SW 1271 (cell line): ENCODE data around the gene CADPS.

Experiments used
- DNase-seq, 2 experiments: peaks; one replicate each; lab custom pipeline; 2025; lab: John Stamatoyannopoulos, UW

CADPS gene

GRCh38 chr3:62737449-62737848 is 137.8 kb downstream of the CADPS start:
- DNase-seq, result no peak

DNA sequence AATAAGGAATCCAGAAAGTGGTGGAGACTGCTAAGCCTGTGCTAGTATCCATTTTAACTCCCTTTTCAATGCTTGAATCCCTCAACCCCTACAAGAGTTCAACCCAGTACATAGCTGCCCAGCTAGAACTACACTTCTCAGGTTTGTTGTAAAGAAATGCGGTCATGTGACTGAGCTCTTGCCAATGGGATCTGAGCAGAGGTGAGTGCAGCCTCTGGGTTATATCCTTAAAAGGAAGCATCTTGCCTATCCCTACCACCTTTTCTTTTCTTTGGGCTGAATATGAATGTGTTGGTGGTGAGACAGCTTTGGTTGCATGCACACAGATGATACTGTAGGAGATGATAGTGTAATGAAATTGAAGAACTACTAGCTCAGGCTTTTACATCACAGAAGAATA is 139.7 kb downstream of the CADPS start:
- no peak for DNase-seq

GRCh38 chr3:62732183-62732904 is 142.9 kb downstream of the CADPS start:
- DNase-seq, result no peak

DNA sequence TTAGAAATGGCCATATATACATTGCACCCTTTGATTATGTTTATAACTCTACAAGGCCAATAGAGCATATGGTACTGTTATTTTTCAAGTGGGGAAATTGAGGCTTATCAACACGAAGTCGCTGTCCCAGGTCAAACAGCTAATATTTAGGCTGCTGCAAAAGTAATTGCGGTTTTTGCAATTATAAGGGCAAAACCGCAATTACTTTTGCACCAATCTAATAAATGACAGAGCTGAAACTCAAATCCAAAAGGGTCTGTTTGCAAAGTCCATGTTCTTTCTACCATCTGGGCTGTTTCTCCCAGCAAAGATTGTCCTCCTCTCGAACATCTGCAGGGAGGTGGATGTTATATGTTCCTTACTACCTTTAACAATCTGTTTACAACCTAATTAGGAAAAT is 147.2 kb downstream of the CADPS start:
- no peak for DNase-seq

GRCh38 chr3:62727536-62727935 is 147.7 kb downstream of the CADPS start:
- DNase-seq, result no peak

- DNase-seq, result no peak
Observed at GRCh38 chr3:62724503-62724902, 150.7 kb downstream of the CADPS start.

- no peak for DNase-seq
Observed at GRCh38 chr3:62723914-62724217, 151.3 kb downstream of the CADPS start.

GRCh38 chr3:62723166-62723913 is 151.9 kb downstream of the CADPS start:
- no peak for DNase-seq

- no peak for DNase-seq
Observed at GRCh38 chr3:62722344-62722743, 152.9 kb downstream of the CADPS start.

- no peak for DNase-seq
Observed at GRCh38 chr3:62718515-62719320, 156.5 kb downstream of the CADPS start.

DNA sequence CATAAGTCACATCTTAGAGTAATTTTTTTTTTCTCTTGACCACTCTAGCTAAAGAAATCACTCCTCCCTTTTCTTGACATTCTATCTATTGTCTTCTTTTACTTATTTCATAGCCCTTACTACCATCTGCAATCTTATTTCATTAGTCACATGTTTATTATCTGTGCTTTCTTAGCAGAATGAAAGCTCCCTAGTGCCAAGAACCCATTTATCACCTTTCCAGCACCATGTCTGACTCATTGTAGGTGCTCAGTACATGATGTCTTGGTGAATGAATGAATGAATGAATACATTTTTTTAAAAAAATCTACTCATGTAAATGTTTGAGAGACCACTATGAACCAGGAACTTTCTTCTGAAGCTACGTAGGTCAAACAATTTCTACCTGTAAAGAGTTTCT is 157.2 kb downstream of the CADPS start:
- no peak for DNase-seq

DNA sequence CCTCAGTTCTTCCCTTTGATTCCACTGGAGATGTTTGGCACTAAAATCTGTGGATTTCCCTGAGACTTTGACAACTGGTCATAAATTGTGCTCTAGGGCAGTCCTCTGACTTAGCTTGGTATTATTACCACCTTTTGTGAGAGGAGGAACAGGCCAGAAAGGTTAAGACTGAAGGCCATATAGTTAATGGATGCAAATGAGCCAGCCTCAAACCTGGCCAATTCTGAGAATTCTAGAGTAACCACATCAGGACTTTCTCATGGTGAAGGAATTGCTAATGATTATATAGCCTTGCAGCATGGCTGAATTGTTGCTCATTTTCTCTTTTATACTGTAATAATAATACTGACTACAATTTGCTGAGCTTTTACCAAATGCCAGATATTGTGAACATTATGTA is 162.5 kb downstream of the CADPS start:
- DNase-seq, result no peak

GRCh38 chr3:62710751-62711150 is 164.5 kb downstream of the CADPS start:
- no peak for DNase-seq

- no peak for DNase-seq
Observed at GRCh38 chr3:62708638-62709373, 166.4 kb downstream of the CADPS start.

DNA sequence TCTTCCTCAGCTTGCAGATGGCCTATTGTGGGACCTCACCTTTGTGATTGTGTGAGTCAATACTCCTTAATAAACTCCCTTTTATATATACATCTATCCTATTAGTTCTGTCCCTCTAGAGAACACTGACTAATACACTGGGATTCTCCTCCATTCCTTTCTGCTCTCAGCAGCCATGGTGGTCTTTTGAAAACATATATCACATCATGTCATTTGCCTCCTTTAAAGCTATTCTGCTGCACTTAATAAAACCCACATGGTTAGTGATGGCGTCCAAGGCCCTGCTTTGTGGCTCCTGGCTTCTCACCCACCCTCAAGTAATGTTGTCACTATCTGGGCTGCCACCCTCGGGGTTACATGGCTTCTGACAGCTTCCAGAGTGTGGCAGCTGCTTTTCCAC is 169.5 kb downstream of the CADPS start:
- no peak for DNase-seq

DNA sequence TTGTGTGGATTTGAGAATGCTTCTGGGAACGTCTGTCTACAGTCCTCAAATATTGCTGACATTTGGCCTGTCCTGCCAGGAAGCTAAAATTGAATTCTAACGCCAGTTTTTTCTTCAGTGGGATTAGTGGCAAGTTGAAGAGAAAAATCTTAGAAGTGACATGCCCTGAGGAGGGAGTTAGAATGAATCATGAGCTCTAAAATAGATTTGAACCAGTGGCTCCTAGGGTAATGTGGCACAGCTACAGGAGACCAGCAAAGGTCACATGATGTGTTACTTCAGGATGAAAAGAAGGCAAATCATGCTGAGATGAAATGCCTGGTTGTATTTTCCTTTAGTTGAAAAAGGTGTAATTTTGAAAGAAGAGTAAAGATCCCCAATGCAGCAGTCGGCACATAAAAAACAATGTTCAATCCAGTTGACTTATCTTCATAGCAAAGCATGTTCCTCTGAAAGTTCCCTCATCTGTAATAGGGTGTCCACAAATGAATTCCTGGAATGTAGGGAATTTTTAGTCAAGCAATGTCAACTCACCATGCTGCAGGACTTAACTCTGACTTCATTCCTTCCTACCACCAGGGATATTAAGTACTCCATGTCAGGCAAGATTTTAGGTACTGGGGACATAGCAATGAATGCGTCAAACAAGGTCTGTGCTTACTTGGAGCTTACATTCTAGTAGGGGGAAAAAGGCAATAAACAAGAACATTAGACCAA is 171.6 kb downstream of the CADPS start:
- DNase-seq, result no peak

- DNase-seq, result no peak
Observed at GRCh38 chr3:62700357-62700756, 174.9 kb downstream of the CADPS start.

- no peak for DNase-seq
Observed at GRCh38 chr3:62699728-62700127, 175.5 kb downstream of the CADPS start.

- DNase-seq, result no peak
Observed at GRCh38 chr3:62696011-62696410, 179.2 kb downstream of the CADPS start.

DNA sequence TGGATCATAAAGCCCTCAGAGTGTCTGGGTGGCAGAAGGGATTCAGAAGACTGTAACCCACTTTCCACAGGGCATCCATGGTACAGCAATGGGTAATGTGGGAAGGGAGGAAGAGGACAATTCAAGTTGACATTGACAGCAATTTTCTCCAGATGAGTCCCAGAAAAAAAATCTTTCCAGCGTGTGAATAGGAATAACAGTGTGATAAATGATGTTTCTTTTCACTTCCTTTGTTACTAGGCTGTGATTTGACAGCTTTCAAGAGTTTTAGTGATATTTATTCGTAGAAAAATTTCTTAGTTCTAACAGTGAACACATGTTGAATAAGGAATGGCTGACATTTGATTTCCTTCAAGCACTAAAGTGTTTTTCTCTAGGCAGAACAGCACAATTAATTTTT is 186.4 kb downstream of the CADPS start:
- no peak for DNase-seq

DNA sequence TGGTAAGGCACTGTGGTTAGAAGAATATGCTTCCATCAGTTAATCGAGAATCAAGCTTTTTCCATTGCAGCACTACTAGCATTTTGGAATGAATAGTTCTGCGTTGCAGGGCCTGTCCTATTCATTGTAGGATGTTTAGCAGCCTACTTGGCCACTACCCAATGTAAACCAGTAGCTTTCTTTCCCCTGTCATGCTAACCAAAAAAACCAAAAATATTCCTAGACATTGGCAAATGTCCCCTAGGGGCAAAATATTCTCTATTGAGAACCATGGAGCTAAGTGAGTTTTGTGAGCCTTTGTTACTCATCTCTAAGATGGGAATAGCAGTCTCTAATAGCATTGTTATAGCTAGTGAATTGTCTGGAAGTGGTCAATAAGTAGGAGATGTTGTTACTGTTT is 187.2 kb downstream of the CADPS start:
- DNase-seq, result no peak
